ENCODE data around the gene CADM2. TPM values are rescaled to one million over a fixed set of nuclear protein-coding genes. Genes with fewer than 3 reads are reported as not detected.

CADM2 gene
- total RNA-seq, 1 experiment from 2014 or later, result 10.9 TPM

DNA sequence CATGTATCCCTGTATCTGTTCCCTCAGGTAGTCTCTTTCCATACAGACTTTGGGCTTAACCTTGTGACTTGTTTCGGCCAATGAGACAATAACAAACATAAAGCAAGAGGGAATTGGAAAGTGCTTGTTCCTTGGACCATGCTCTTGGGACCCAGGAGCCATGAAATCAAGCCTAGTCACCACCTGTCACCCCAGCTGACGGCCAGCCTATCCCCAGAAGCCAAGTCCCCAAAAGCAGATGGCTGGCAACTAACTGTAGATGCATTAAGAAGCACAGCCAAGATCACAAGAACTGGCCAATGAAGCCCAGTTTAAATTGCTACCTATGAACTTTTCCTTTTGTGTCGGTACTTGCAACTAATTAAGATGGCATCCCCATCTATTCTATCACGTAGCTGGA lies 822.0 kb downstream of the CADM2 start:
- H3K27ac Mint-ChIP-seq, result no peak overlapping the region
- Histone ChIP-seq H3T11ph (ENCODE audit: low read length) (no peak overlapping the region), H3K9ac (ENCODE audit: extremely low read depth, insufficient read length, low read length) (no peak overlapping the region), H3K79me1 (ENCODE audit: insufficient read depth, low read depth, low read length, poor library complexity, severe bottlenecking) (no peaks in the 10 kb centered on the region), H3K4me2 (ENCODE audit: insufficient read depth, insufficient read length, low read length) (no peak overlapping the region), H3K18ac (ENCODE audit: insufficient read length, low read depth, low read length) (no peak overlapping the region), H4K20me1 (ENCODE audit: control insufficient read depth, insufficient read depth, insufficient read length) (no peaks in the 10 kb centered on the region), H3K4ac (ENCODE audit: low read depth, low read length) (no peak overlapping the region), H2BK12ac (ENCODE audit: insufficient read length, low read depth, low read length) (no peak overlapping the region), H3K79me2 (ENCODE audit: insufficient read depth, low read length) (no peaks in the 10 kb centered on the region), H4K5ac (ENCODE audit: insufficient read length, low read depth, low read length) (no peak overlapping the region), H2AK5ac (ENCODE audit: insufficient read length, low read length) (no peak overlapping the region), H3K27me3 (ENCODE audit: insufficient read depth, low read length) (no peaks in the 10 kb centered on the region), H2BK15ac (ENCODE audit: low read depth, low read length) (no peak overlapping the region), H3K27ac (ENCODE audit: insufficient read length, low read depth, low read length) (no peak overlapping the region), H3K56ac (ENCODE audit: insufficient read length, low read depth, low read length) (no peak overlapping the region), H2BK120ac (ENCODE audit: low read depth, low read length, poor library complexity, severe bottlenecking) (no peak overlapping the region), H2AFZ (ENCODE audit: low read length) (no peak overlapping the region), H2BK5ac (ENCODE audit: insufficient read length, low read length) (no peak overlapping the region), H4K8ac (replicated peaks; ENCODE audit: insufficient read length, low read depth, low read length) (no peak overlapping the region), H2BK20ac (ENCODE audit: low read depth, low read length, poor library complexity, severe bottlenecking) (no peak overlapping the region), H3K4me1 (ENCODE audit: insufficient read depth, low read length) (no peaks in the 10 kb centered on the region), H3K9me3 (ENCODE audit: control insufficient read depth, low read depth, low read length) (no peaks in the 10 kb centered on the region), H3K23ac (ENCODE audit: insufficient read length, low read depth, low read length) (no peak overlapping the region), H3K14ac (ENCODE audit: insufficient read depth, low read length) (no peak overlapping the region), H4K91ac (ENCODE audit: insufficient read length, low read depth, low read length) (no peak overlapping the region), H3K23me2 (ENCODE audit: insufficient read length, low read depth, low read length, poor library complexity, severe bottlenecking) (no peaks in the 10 kb centered on the region)
- no peak overlapping the region for H3K4me3 Mint-ChIP-seq
- H3K36me3 Mint-ChIP-seq (ENCODE audit: insufficient read depth in 1 of 3, low read depth in 3 of 3), result no peaks in the 10 kb centered on the region
- H3K4me1 Mint-ChIP-seq, result no peaks in the 10 kb centered on the region
- TF ChIP-seq, protein P1, sequence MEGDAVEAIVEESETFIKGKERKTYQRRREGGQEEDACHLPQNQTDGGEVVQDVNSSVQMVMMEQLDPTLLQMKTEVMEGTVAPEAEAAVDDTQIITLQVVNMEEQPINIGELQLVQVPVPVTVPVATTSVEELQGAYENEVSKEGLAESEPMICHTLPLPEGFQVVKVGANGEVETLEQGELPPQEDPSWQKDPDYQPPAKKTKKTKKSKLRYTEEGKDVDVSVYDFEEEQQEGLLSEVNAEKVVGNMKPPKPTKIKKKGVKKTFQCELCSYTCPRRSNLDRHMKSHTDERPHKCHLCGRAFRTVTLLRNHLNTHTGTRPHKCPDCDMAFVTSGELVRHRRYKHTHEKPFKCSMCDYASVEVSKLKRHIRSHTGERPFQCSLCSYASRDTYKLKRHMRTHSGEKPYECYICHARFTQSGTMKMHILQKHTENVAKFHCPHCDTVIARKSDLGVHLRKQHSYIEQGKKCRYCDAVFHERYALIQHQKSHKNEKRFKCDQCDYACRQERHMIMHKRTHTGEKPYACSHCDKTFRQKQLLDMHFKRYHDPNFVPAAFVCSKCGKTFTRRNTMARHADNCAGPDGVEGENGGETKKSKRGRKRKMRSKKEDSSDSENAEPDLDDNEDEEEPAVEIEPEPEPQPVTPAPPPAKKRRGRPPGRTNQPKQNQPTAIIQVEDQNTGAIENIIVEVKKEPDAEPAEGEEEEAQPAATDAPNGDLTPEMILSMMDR (conservative IDR thresholded peaks at IDR 0.05), result no peak
- no peak for DNase-seq
- H3K9me3 Mint-ChIP-seq, result no peaks in the 10 kb centered on the region; a peak in 1 of 5 replicates
- no peaks in the 10 kb centered on the region for H3K27me3 Mint-ChIP-seq (ENCODE audit: low read depth)
- no CpG with 5 or more reads among the region's 4 CpGs for WGBS (ENCODE audit: extremely low coverage, insufficient read length, low lambda C conversion rate)

Data from H9 (cell line).